ENCODE results near the gene ENAM.

The ENAM gene

DNA sequence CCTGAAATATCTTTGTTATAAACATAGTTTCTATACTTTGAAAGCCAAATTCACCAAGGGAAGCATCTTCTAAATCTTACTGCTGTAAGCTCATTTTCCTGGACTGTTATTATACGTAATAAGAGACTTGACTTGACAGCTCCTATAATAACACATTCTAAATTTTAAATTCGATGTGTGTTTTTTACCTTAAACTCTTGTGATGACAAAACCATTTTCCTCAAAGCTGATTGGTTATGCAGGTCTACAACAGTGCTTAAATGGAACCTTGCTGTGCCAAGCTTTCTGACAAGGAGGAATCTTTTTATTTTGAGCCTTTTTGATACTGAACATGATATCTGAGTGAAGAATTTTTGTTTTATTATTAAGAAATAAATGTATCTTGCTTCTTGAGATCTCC, at the start of gene ENAM:
ENAM (plus strand) TSS at position 301 of the 400 bp plus-strand sequence. CDS start 757 bp downstream, outside the sequence.
- no peak for DNase-seq (ENCODE audit: low read depth in 2 of 2, low spot score in 1 of 2)

- DNase-seq (ENCODE audit: low read depth in 2 of 2, low spot score in 1 of 2) = no peak
Measured at GRCh38 chr4:70581980-70582379, 46.6 kb upstream of the ENAM start.

GRCh38 chr4:70583952-70584834, 44.4 kb upstream of the ENAM start:
- no peak for DNase-seq (ENCODE audit: low read depth in 2 of 2, low spot score in 1 of 2)

DNA sequence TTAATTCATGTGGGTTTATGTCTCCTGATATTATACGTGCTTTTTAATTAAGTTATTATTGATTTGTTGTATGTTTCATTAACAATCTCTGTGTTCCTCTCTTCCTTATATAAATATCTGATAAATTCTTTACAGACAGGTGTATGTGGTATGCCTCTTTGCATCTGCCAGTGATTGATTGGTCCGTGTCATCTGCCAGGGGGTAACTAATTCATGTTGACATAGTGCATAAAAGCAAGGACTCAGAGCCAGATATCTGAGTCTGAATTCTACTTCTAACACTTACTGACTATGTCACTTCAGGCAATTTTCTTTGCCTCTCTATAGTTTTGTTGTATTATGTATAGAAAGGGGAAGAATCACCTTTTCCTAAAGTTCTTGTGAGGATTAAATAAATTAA, 41.7 kb upstream of the ENAM start:
- DNase-seq (ENCODE audit: low read depth in 2 of 2, low spot score in 1 of 2) = no peak

GRCh38 chr4:70589785-70590184, 38.8 kb upstream of the ENAM start:
- no peak for DNase-seq (ENCODE audit: low read depth in 2 of 2, low spot score in 1 of 2)

DNA sequence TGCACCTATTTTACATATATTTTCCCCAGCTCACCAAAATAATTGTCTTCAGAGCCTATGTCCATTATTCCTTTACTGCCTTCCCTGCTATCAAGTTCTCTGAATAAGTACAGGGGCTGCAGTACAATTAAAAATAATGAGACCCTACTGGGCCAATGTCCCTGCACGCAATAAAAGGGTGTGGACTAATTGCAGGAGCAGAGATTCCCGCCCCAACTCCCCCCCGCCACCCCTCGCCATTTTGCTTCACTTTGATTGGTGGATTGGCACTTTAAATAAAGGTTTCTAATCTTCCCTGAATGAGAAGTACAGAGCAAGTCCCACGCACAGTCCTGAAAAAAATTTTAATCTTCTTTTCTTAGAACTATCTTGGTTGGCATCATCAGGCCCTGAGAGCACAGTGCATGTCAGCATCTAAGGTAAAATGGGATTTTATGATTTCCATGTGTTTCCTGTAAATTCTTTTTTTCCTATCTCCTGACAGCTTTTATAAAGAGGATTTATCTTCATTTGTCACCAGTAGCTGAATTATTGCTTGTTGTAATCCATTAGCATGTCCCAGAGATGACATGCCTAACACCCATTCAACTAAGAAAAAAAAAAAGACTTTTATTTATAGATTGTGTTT, 36.5 kb upstream of the ENAM start, which contains the start of gene AMBN:
AMBN (plus strand) TSS at position 302 of the 628 bp plus-strand sequence; CDS start at position 405, 103 bp downstream.
- no peak for DNase-seq (ENCODE audit: low read depth in 2 of 2, low spot score in 1 of 2)

GRCh38 chr4:70594196-70594595, 34.3 kb upstream of the ENAM start:
- DNase-seq (ENCODE audit: low read depth in 2 of 2, low spot score in 1 of 2) = no peak

- DNase-seq (ENCODE audit: low read depth in 2 of 2, low spot score in 1 of 2) = no peak
Measured at GRCh38 chr4:70600305-70600704, 28.2 kb upstream of the ENAM start.

DNA sequence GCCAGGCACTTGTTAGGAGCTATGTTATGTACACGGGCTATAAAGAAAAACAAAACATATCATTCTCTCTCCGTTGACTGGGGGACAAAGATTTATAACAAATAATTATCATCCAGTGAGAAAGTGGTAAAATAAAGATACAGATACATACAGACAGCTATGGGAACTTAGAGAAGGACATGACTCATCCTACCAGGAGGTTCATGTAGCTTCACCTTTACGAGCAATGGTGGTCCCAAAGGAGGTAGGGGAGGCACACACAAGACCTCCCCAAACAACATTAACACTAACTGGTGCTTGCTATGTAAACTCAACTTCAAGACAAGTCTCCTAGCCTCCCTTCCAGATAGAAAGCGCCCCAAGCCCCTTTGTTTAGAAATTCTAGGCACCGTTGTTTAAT, 27.6 kb upstream of the ENAM start:
- DNase-seq (ENCODE audit: low read depth in 2 of 2, low spot score in 1 of 2) = no peak

- peak; percentile 4 to 39 for DNase-seq (ENCODE audit: low read depth in 2 of 2, low spot score in 1 of 2)
Measured at GRCh38 chr4:70601422-70602039, 27.0 kb upstream of the ENAM start.

- no peak for DNase-seq (ENCODE audit: low read depth in 2 of 2, low spot score in 1 of 2)
Measured at GRCh38 chr4:70603856-70604255, 24.7 kb upstream of the ENAM start.

DNA sequence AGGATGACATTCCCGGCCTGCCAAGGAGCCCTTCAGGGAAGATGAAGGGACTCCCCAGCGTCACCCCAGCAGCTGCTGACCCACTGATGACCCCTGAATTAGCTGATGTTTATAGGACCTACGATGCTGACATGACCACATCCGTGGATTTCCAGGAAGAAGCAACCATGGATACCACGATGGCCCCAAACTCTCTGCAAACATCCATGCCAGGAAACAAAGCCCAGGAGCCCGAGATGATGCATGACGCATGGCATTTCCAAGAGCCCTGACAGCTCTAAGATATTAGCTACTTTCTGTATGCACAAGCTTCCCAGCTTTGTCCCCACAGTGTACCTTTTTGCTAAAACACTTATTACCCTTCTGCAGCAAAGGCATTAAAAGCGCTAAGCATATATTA, 22.1 kb upstream of the ENAM start:
- no peak for DNase-seq (ENCODE audit: low read depth in 2 of 2, low spot score in 1 of 2)

- DNase-seq (ENCODE audit: low read depth in 2 of 2, low spot score in 1 of 2) = no peak
Measured at GRCh38 chr4:70607334-70607853, 21.1 kb upstream of the ENAM start.

DNA sequence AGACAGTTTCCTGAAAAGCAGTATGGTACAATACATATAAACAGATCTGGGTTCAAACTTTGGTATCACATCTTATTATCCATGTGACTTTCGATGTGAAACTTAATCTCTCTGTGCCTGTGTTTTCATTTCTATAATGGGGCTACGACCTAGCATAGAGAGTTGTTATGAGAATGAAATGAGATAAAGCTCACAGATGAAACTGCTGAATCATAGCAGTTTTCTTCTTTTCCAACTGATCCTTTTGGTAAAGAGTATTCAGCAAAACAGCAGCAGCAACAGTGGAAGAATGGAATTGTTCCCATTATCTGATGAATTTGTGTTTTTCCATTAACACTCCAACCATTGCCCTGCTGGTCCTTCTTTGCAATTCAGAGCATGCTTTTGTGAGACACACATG, 20.2 kb upstream of the ENAM start:
- no peak for DNase-seq (ENCODE audit: low read depth in 2 of 2, low spot score in 1 of 2)

DNA sequence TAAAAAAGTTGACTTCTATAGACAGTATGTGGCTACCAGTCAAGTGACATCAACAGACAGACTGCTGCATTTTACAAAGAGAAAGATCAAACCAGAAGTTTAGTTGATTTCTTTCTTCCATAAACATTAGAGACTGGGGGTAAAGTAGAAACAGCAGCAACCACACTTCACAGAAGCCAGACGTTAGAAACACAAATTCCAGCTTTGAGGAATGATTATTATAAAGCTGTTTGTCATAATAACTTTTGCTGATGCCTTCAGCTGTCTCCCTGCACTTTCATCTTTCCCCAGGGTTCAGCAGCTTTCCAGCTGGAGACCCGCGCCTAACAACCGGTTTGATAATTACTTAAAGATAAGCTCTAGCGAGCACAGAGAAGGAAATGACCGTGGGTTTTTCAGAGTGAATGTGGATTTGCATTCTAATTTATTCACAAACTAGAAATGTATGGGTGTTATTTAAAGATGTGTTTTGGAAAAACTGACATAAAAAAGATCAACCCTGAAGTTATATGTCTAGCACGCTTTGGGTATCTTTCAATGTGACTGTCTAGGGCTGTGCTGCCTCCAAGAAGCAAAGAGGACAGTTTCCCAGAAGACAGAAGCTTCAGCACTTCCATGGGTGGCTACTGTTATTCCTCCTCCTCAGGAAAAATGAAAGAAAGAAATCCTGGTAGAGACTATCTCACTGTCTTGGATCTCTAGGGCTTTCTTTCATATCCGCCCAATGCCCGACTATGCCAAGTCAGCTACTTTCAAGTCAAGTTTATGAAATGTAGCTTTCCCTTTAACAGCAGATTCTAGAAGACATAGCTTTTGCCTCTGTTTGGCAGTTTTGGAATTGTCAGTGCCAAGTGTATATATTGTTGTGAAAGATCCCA, 15.0 kb upstream of the ENAM start:
- DNase-seq (ENCODE audit: low read depth in 2 of 2, low spot score in 1 of 2) = no peak

- no peak for DNase-seq (ENCODE audit: low read depth in 2 of 2, low spot score in 1 of 2)
Measured at GRCh38 chr4:70614184-70614555, 14.4 kb upstream of the ENAM start.

- no peak for DNase-seq (ENCODE audit: low read depth in 2 of 2, low spot score in 1 of 2)
Measured at GRCh38 chr4:70619288-70619687, 9.3 kb upstream of the ENAM start.

GRCh38 chr4:70619778-70620177, 8.8 kb upstream of the ENAM start:
- DNase-seq (ENCODE audit: low read depth in 2 of 2, low spot score in 1 of 2) = no peak

DNA sequence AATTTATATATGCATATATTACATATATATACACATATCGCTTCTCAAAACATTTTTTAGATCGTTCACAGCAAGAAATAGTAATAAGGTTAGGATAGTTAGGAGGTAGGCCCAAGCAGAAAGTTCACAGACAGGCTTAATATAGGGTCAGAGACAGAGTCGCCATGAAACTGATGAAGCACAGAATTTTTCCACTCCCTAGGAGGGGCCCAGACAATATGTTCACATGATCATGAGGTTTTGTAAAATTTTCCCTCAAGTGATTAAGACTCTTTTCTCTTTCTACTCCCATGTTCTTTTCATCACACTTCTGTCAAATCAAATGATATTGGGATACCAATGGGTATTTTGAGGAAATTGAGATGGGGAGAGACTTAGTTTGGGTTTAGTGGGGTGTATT, 5.2 kb upstream of the ENAM start:
- no peak for DNase-seq (ENCODE audit: low read depth in 2 of 2, low spot score in 1 of 2)

DNA sequence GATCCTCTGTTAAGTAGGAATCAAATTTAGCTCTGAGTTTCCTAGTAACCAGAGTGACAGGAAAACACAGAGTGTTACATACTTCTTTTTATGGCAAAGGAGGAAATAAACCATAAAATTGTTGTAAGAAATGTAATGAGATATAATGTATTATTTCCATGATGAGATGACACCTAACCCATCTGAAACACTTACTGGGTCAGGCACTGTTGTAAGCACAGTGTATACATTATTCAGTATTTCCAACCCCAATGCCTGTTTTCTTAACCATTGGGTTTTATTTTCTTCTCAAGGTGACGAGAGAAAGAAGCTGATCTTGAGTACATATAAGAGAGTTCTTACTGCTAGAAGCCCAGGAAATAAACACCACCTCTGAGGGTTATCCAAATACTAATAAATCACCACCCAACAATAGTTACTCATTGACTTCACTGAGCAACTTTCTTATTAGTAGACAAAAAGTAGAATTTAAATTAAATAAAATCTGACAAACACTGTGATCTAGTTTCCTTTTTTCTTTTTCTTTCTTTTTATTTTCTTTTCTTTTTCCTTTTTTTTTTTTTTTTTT, 4.2 kb upstream of the ENAM start:
- no peak for DNase-seq (ENCODE audit: low read depth in 2 of 2, low spot score in 1 of 2)

DNA sequence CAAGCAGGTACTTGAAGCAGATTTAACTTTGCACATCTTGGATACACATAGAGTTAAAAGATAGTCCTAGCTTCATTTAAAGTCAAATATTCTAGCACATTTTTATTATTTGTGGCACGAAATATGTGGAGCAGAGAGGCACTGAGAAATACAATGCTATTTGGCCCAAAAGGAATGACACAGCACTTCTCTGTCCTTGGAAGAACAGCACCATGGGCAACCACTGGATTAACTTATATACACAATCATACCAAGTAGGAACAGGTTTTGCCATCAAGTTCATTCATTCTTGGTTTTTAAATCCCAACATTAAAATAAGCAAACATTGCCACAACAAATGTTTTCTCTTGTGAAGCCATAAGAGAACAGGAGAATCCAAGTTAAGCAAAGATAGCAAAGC, 924 bp upstream of the ENAM start:
- DNase-seq (ENCODE audit: low read depth in 2 of 2, low spot score in 1 of 2) = no peak
